Naive B cell (primary cell): ENCODE measurements around the gene KCNH4. TPM values are rescaled to one million over a fixed set of nuclear protein-coding genes. Genes with fewer than 3 reads are reported as not detected.

ENCODE experiments used
- ATAC-seq, 2 donors: fragments of 150-1000 bp; cut with Tn5 transposase; 2 replicates each; pipeline ENCODE4 v1.10.0; 2021; ENCODE audit warnings: low read depth in 2 of 2, mild to moderate bottlenecking in 2 of 2, moderate library complexity in 2 of 2
- DNase-seq: peaks from one replicate; pipeline ENCODE4 v3.0.0; 2022
- H3K27ac Mint-ChIP-seq, 6 donors: one replicate each; pipeline ENCODE4 v1.8.0; 2020 to 2022; ENCODE audit warnings: mild to moderate bottlenecking in 6 of 6, mixed read lengths in 6 of 6, moderate library complexity in 5 of 6, inconsistent platforms in 2 of 6
- H3K27me3 Mint-ChIP-seq, 3 donors: one replicate each; pipeline ENCODE4 v1.8.0; 2021 to 2022; ENCODE audit warnings: mixed read lengths in 3 of 3, mild to moderate bottlenecking in 1 of 3
- H3K36me3 Mint-ChIP-seq, 2 donors: one replicate each; pipeline ENCODE4 v1.8.0; 2020 to 2022; ENCODE audit warnings: mixed read lengths in 2 of 2, inconsistent platforms in 1 of 2, mild to moderate bottlenecking in 1 of 2
- H3K4me1 Mint-ChIP-seq, 3 donors: one replicate each; pipeline ENCODE4 v1.8.0; 2020 to 2022; ENCODE audit warnings: mixed read lengths in 3 of 3, inconsistent platforms in 1 of 3, mild to moderate bottlenecking in 1 of 3, moderate library complexity in 1 of 3
- H3K4me3 Mint-ChIP-seq, 8 donors: one replicate each; pipeline ENCODE4 v1.8.0; 2020 to 2022; ENCODE audit warnings: mild to moderate bottlenecking in 8 of 8, mixed read lengths in 8 of 8, moderate library complexity in 8 of 8, inconsistent platforms in 2 of 8
- H3K9me3 Mint-ChIP-seq, 7 donors: one replicate each; pipeline ENCODE4 v1.8.0; 2020 to 2022; ENCODE audit warnings: mixed read lengths in 7 of 7, mild to moderate bottlenecking in 5 of 7, inconsistent platforms in 2 of 7, moderate library complexity in 1 of 7
- polyA plus RNA-seq, 6 donors: library from polyadenylated mRNA; unstranded; fragments of 300-500 nt; fragmentation: Illumina TruSeq; gene quantifications; one replicate each; pipeline ENCODE4 v1.2.3, GENCODE V29; 2021; ENCODE audit warnings: low read depth in 6 of 6

Gene KCNH4
- polyA plus RNA-seq, 6 donors from 2014 or later = 0.09 to 0.17 (median 0.12) TPM; not detected in 2

DNA sequence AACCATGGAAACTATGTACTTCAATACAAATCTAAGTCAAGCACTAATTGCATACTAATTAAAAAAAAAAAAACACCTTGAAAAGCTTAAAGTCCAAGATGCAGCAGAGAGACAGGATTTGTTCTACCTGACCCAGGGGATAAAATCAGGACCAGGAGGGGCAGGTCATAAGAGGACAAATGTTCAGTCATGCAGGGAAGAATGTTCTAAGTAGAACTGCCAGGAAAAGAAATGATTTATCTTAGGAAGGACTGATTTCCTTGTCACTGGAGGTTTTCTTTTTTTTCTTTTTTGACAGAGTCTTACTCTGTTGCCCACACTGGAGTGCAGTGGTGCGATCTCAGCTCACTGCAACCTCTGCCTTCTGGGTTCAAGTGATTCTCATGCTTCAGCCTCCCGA lies 22.4 kb upstream of the KCNH4 start:
- H3K36me3 Mint-ChIP-seq = peaks cover 5 to 16% of the 10 kb centered on the region in 2 donors
- ATAC-seq (no peak), DNase-seq (no peak)
- H3K9me3 Mint-ChIP-seq = no peaks in the 10 kb centered on the region
- H3K4me1 Mint-ChIP-seq = peaks cover 10 to 17% (median 11%) of the 10 kb centered on the region in 3 donors
- no peak overlapping the region for H3K4me3 Mint-ChIP-seq
- H3K27me3 Mint-ChIP-seq = no peaks in the 10 kb centered on the region
- peak overlapping the region in 3 of 6 donors; percentile 38 to 88 (median 67) for H3K27ac Mint-ChIP-seq

DNA sequence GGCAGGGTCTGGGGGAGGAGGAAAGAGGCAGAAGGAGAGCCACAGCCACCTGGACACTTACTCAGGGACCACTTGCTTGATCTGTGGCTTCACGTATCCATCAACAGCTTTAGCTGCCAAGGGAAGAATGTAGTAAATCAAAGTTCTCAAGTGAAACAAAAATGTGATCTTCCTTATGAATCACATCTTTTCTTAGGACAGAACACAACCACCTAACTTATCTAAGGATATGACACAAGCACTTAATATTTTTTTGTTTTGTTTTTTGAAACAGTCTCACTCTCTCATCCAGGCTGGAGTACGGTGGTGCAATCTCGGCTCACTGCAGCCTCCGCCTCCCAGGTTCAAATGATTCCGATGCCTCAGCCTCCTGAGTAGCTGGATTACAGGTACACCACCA lies 21.8 kb upstream of the KCNH4 start:
- peak overlapping the region in 5 of 6 donors; percentile 44 to 97 (median 80) for H3K27ac Mint-ChIP-seq
- peaks cover 10 to 20% (median 11%) of the 10 kb centered on the region in 3 donors for H3K4me1 Mint-ChIP-seq
- H3K4me3 Mint-ChIP-seq = peak overlapping the region in 1 of 8 donors; percentile 60
- DNase-seq = no peak
- H3K9me3 Mint-ChIP-seq = no peaks in the 10 kb centered on the region
- no peaks in the 10 kb centered on the region for H3K27me3 Mint-ChIP-seq
- H3K36me3 Mint-ChIP-seq = peaks cover 5 to 16% of the 10 kb centered on the region in 2 donors
- no peak for ATAC-seq

DNA sequence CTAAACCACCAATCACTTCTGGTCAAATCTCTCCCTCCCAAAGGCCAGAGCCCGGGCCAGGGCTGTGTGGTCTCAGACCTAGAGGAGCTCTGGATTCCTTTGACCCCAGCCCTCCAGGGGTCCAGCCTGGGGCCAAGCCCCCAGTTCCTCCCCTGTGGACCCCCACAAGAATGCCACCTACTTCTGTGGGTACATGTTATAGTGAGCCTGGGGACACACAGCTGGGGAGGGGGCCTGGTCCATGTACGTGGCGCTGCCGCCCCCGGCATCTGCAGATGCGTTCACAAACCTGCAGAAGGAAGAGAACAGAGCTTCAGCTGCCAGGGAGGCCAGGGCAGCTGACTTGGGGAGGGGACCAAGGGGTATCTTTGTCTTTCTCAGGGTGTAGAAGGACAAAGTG lies 21.2 kb upstream of the KCNH4 start:
- Mint-ChIP-seq H3K27ac (peak overlapping the region; percentile 44 to 97 (median 82)), H3K4me1 (peaks cover 10 to 20% (median 11%) of the 10 kb centered on the region in 3 donors), H3K36me3 (peaks cover under 1 to 16% of the 10 kb centered on the region in 2 donors), H3K9me3 (no peaks in the 10 kb centered on the region), H3K27me3 (no peaks in the 10 kb centered on the region), H3K4me3 (peak overlapping the region in 1 of 8 donors; percentile 60)
- no peak for ATAC-seq
- no peak for DNase-seq

DNA sequence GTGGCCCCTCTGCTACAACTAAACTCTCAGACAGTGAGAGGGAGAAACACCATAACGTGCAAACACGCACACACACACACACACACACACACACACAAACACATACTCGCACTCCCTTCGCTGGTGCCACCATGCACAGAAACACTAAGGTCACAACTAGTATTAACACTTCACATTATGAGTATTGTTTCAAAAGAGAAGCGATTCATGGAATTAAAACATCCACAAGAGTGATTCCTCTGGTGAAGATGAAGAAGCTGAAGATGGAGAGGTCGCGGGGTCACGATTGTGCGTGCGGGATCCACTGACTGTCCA lies 20.5 kb upstream of the KCNH4 start:
- peak overlapping the region in 1 of 8 donors; percentile 56 for H3K4me3 Mint-ChIP-seq
- peaks cover 10 to 20% (median 11%) of the 10 kb centered on the region in 3 donors for H3K4me1 Mint-ChIP-seq
- H3K27ac Mint-ChIP-seq = peak overlapping the region in 5 of 6 donors; percentile 49 to 97 (median 71)
- peaks cover 0 to 16% of the 10 kb centered on the region in 2 donors for H3K36me3 Mint-ChIP-seq
- no peaks in the 10 kb centered on the region for H3K9me3 Mint-ChIP-seq
- no peaks in the 10 kb centered on the region for H3K27me3 Mint-ChIP-seq
- DNase-seq (no peak), ATAC-seq (no peak)

DNA sequence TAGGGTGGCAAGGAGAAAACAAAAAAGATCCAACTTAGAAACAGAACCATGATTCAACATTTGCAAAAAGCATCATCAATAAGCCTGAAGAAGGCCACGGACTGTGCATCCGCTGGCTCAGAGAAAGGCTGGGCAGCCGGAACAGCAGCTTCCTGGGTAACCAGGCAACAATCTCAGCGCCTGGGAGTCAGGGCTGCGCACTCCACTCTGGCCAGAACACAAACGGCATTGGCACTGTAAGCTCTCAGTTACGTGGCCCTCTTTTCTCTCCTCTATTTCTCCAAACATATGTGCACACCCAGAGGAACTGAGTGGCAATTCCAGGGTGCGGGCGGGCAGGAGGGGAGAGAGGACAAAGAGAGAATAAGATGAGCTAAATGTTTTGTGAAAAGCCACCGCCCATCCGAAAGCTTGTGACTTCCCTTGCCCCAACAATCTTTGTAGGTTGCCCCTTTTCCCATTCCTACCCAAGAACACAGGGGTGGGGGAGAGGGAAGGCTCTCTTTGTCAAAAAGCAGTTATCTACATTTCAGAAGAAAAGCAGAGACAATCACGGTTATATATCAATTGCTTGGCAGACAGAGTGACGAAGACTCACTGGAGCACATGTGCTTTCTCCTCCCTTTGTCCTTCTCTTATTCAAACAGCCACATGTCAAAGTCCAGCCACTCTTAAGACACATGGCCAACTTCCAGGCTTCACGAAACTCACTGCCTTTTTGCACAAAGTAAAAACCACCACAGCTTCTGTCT lies 19.9 kb upstream of the KCNH4 start:
- no peaks in the 10 kb centered on the region for H3K27me3 Mint-ChIP-seq
- no peak for DNase-seq
- peak overlapping the region; percentile 49 to 97 (median 86) for H3K27ac Mint-ChIP-seq

DNA sequence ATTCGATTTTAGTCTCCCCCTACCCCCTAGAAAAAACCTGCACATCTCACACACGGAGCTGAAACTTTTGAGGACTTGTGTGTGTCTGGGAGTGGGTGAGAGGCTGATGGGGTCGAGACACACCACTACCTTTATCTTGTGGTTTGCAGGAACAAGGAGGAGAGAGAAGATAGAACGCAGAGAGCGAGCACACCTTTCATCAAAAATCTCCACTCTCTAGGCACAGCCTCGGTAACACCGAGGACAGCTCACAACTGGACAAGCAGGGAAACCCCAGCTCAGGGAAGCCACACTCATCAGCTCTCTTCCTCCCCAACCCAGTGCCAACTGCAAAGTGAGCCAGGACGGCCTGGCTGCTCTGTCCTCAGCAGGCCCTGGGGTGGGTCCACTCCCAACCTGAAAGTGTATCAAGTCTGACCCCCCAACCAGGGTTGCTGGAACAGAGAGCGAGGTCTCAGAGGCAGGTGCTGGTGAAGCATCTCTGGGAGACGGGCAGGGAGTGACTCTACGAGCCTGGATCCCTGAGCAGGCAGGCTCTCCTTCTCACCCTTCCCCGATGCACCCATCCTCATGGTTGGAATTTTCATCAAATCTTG lies 18.6 kb upstream of the KCNH4 start:
- Mint-ChIP-seq H3K27ac (peak overlapping the region; percentile 97 to 99 (median 98)), H3K4me3 (no peak overlapping the region), H3K36me3 (peaks cover 0 to 16% of the 10 kb centered on the region in 2 donors), H3K4me1 (peaks cover 11 to 27% (median 13%) of the 10 kb centered on the region in 3 donors), H3K9me3 (no peaks in the 10 kb centered on the region), H3K27me3 (no peaks in the 10 kb centered on the region)
- no peak for DNase-seq
- ATAC-seq = no peak

More for the DNA sequence above, 19.9 kb upstream of the KCNH4 start:
- Mint-ChIP-seq H3K9me3 (no peaks in the 10 kb centered on the region), H3K4me1 (peaks cover 10 to 22% (median 11%) of the 10 kb centered on the region in 3 donors), H3K36me3 (peaks cover 0 to 16% of the 10 kb centered on the region in 2 donors), H3K4me3 (peak overlapping the region in 1 of 8 donors; percentile 28)
- ATAC-seq = no peak

DNA sequence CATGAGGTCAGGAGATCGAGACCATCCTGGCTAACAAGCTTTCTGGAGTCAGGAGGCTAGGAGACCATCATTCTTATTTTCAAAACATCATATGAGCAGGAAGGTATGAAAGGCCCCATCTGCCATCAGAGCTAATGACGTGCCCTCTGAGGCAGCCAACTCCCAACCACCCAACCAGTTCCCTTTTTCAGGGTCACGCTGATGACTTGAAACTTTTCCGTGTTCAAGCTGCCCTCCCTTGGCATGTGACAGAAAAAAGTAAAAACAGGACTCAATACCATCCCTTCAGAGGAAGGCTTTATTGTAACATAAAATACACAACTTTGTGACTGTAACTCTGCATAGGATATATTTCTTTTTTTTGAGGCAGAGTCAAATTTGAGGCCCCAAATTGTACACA lies 18.0 kb upstream of the KCNH4 start:
- Mint-ChIP-seq H3K9me3 (no peaks in the 10 kb centered on the region), H3K4me1 (peaks cover 17 to 33% (median 19%) of the 10 kb centered on the region in 3 donors), H3K27me3 (no peaks in the 10 kb centered on the region), H3K36me3 (peaks cover 0 to 16% of the 10 kb centered on the region in 2 donors), H3K4me3 (peak overlapping the region in 5 of 8 donors; percentile 3 to 73 (median 49)), H3K27ac (peak overlapping the region; percentile 97 to 99 (median 98))
- DNase-seq (peak; percentile 81), ATAC-seq (peak; percentile 93 to 94)

DNA sequence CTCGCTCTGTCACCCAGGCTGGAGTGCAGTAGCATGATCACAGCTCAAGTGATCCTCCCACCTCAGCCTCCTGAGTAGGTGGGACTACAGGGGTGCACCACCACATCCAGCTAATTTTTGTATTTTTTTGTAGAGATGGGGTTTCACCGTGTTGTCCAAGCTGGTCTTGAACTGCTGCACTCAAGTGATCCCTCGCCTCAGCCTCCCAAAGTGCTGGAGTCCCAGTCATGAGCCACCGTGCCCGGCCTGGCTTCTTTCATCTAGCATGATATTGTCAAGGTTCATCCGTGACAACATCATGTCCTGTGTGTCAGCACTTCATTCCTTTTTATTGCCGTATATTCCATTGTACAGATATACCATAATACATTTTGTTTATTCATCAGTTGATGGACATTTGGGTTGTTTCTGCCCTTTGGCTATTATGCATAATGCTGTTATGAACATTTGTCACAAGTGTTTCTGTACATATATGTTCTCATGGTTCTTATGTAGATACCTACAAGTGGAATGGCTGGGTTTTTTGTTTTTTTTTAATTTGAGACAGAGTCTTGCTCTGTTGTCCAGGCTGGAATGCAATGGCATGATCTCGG lies 16.7 kb upstream of the KCNH4 start:
- Mint-ChIP-seq H3K4me1 (peaks cover 24 to 42% (median 32%) of the 10 kb centered on the region in 3 donors), H3K9me3 (no peaks in the 10 kb centered on the region), H3K4me3 (peak overlapping the region in 1 of 8 donors; percentile 71), H3K27ac (peak overlapping the region; percentile 72 to 93 (median 83)), H3K27me3 (no peaks in the 10 kb centered on the region), H3K36me3 (peaks cover 0 to 16% of the 10 kb centered on the region in 2 donors)
- no peak for DNase-seq
- no peak for ATAC-seq

DNA sequence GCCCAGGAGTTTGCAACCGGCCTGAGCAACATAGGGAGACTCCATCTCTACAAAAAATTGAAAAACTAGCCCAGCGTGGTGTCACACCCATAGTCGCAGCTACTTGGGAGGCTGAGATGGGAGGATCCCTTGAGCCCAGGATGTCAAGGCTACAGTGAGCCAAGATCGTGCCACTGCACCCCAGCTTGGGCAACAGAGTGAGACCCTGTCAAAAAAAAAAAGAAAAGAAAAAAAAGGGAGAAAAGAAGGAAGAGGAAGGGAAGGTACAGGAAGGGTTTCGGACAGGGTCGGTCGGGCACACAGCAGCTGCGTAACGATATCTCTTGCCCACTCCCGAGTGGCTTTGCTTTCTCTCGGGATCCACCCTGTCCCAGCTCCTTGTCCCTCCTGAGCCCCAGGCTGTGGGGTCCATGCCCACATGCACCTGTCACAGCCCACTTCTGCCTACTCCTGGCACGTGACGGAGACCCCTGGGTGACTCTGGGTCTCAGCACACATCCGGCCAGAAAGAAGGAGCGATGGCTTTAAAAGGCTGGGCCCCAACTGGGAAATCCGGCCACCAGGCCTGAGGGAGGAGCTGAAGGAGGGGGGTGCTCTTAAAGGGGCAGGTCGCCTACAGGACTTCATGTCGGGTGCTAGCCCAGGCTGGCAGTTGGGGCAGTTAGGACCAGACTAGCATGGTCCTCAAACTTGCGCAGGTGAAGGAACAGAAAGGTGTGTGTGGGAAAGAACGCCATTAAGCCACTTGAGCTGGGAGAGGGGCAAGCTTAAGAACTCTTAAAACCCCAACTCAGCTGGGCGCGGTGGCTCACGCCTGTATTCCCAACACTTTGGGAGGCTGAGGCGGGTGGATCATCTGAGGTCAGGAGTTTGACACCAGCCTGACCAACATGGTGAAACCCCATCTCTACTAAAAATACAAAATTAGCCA lies 13.3 kb upstream of the KCNH4 start, which contains the start of gene GHDC:
TSS of gene GHDC (minus strand) at position 526 of the 931 bp plus-strand sequence. CDS start 913 bp downstream, outside the sequence.
- H3K4me1 Mint-ChIP-seq = peaks cover 33 to 48% (median 36%) of the 10 kb centered on the region in 3 donors
- H3K27me3 Mint-ChIP-seq = no peaks in the 10 kb centered on the region
- peak within 1 kb of the TSS; percentile 92 to 99 (median 96) for H3K4me3 Mint-ChIP-seq
- DNase-seq (peak; percentile 81), ATAC-seq (peak; percentile 73 to 80)
- H3K36me3 Mint-ChIP-seq = no peaks in the 10 kb centered on the region
- H3K9me3 Mint-ChIP-seq = peaks cover 0 to 1% (median 0%) of the 10 kb centered on the region in 7 donors
- peak within 1 kb of the TSS; percentile 58 to 99 (median 97) for H3K27ac Mint-ChIP-seq

DNA sequence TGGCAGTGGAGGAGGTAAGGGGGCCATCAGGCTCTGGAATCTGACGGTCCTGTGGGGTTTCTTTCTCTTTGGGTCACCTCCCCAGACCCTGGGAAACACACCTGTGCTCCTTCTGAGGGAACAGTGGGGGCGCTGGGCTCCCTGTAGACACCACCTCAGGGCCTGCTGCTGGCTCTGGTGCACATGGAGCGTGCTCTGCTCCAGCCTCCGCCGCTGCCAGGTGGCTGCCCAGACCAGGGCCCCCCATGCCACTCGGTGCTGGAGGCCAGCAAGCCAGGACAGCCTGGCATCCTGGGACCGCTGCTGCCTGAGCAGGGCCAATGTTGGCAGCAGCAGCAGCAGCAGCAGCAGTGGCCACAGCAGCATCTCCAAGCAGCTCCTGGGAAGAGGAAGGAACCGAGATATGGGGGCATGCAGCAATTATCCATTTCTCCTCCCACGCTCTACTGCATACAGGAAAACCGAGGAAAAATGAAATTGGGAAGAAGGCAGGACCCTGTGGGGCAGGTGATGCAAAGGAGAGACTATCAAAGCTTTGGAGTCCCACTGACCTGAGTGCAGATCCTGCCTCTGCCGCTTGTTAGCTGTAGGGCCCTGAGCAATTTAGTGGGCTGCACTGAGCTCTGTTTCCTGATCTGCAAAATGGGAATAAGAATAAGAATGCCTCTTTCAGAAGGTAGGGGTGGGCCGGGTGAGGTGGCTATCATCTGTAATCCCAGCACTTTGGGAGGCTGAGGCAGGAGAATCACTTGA lies 12.4 kb upstream of the KCNH4 start:
- no peaks in the 10 kb centered on the region for H3K36me3 Mint-ChIP-seq
- no peak for DNase-seq

DNA sequence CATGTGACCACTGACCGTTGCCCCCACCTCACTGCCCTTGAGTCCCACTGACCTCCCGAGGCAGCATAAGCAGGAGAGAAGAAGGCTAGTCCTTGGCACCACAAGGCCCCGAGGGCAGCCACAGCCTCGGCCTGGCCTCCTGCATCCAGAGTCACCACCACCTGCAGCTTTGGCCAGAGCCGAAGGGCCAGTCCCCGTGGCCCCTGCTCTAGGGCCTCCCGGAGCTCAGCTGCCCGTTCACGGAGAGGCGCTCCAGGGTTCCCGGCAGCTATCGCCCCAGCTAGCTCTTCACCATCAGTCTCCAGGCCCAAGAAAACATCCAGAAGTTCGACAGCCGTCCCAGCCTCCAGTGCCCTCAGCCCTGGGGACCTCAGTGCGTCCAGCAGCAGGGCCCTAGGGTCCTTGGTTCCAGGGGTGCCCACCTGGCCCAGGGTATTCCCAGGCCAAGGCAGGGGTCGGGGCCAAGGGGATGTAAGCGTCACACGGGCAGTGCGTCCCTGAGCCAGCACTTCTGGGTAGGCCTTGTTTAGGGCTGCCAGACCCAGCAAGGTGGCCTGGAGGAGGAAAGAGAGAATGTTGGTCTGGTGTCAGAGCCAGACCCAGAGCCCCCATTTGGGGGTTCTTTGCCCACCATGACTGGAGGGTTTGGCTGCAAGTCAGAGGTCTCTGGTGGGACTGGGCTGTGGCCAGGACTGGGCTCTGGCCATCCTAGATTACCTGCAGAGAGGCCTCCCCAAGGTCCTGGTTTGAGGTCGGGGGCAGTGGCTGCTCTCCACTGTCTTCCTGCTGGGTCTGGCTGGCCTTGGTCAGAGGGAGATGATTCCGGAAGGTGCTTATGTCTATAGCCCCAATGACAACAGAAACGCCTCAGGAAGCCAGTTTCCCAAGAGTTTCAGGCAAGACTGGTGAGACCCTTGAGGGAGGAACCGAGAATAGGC lies 11.5 kb upstream of the KCNH4 start:
- H3K4me1 Mint-ChIP-seq = peaks cover 32 to 42% (median 36%) of the 10 kb centered on the region in 3 donors
- no peaks in the 10 kb centered on the region for H3K27me3 Mint-ChIP-seq
- peak overlapping the region; percentile 56 to 98 (median 94) for H3K4me3 Mint-ChIP-seq
- DNase-seq (no peak), ATAC-seq (no peak)
- H3K27ac Mint-ChIP-seq = peak overlapping the region in 3 of 6 donors; percentile 60 to 74 (median 60)
- no peaks in the 10 kb centered on the region for H3K36me3 Mint-ChIP-seq
- peaks cover 0 to 1% (median 0%) of the 10 kb centered on the region in 7 donors for H3K9me3 Mint-ChIP-seq

More for the DNA sequence above, 12.4 kb upstream of the KCNH4 start:
- no peaks in the 10 kb centered on the region for H3K27me3 Mint-ChIP-seq
- H3K27ac Mint-ChIP-seq = peak overlapping the region; percentile 18 to 99 (median 96)
- peaks cover 32 to 45% (median 37%) of the 10 kb centered on the region in 3 donors for H3K4me1 Mint-ChIP-seq
- peaks cover 0 to 1% (median 0%) of the 10 kb centered on the region in 7 donors for H3K9me3 Mint-ChIP-seq
- peak overlapping the region; percentile 92 to 99 (median 96) for H3K4me3 Mint-ChIP-seq
- no peak for ATAC-seq
